TTC549 (cell line): Measurements from ENCODE around the gene AKAP13.
"Not testable (repeated sequence)": the region's sequence is repeated elsewhere in the genome, so short reads cannot be mapped to it uniquely, and the experiment has no call there.

Source experiments
- FAIRE-seq: peaks from 2 replicates; lab custom pipeline; 2012; peaks lifted over from hg19 to GRCh38; lab: Jason Lieb, UNC

AKAP13 gene

DNA sequence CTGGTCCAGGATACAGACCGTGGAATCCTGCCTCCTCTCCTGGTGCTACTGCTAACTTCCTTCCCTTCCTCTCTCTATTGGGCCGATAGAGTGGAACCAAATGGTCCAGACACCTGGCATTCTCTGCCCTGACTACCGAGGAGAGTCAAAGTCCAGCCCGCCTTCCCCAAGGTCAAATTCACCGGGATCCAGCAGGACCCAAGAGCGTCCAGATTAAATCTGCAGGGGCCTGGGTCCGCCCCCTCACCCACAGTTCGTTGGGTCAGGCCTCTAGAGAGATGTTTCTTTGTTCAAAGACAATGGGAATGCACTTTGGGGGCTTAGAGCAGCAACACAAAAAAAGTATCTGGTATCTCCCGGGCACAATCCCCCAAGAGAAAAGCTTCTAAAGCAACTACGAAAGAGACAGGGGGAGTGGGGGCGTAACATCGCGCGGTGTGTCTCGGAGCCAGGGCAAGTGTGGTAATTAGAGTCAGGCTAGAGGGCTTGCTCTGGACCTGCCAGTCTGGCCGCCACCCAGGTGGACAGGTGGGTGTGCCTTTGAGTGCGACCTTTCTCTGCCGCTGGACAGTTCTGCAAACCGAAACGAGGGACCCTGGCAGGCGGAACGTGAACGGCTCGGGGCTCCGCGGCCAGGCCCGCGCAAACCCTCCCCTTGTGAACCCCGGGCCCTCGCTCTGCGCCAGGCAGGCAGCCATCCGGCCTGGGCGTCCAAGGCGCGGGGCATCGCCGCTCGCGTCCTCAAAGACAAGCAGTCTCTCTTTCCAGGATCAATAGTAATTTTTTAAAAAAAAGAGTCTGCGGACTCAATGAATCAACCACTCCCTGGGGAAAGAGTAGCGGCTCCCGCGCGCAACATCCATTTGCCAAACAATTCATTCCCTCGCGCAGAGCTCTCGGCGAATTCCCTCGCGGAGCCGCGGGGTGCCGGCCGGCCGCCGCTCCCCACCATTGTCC, 413.5 kb downstream of the AKAP13 start:
- FAIRE-seq = no peak

- FAIRE-seq = no peak
Observed at GRCh38 chr15:85794598-85795336, 414.4 kb downstream of the AKAP13 start, which contains the start of gene KLHL25. Gene KLHL25, minus strand, starts transcription at chr15:85794925. Its CDS starts 25,115 bp downstream, at chr15:85769810.

DNA sequence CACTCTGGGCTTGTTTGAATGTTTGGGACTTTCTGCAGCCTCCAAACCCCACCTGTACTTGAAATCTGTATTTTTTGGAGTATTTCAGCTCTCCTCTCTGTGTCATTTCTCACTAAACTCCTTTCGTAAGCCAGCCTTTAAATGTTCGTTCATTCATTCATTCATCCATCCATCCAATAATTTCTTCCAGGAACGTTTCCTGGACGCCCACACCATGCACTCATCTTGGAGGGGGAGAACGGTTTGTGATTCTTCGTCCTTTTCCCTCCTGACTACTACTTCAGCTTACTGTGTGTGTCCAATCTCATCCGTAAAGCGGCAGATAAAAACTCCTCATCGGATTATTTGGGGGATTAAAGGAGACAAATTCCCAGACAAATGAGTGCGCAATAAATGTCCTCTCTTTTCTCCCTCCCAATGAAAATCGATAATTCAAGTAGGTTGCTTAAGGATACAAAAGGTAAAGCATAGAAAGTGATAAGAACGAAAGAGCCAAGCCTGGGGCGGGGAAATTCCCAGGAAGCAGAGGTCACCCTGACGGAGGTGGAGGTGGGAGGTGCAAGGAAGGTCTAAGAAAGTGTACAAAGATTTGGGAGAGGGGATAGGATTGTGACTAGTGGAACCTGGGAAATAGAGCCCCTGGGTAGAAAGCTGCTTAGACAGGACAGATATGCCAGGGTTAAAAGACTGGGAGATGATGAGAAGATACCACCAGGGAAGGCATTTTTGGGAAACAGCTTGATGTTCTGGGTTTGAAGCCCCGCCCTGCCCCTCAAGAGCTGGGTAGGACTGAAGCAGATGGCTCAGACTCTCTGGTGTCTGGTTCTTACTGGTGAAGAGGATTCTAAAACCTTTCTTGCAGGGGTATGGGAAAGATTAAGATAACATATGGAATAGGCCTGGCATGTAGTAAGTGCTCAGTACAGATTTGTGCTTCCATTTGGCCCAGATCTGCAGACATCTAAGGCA, 415.2 kb downstream of the AKAP13 start:
- no peak for FAIRE-seq

- FAIRE-seq = not testable (repeated sequence)
Observed at GRCh38 chr15:85796371-85796770, 416.0 kb downstream of the AKAP13 start.
